HepG2 (cell line): ENCODE data around the gene CDKN1A. TPM values are rescaled to one million over a fixed set of nuclear protein-coding genes. Genes with fewer than 3 reads are reported as not detected.

ENCODE experiments used
- AKNA ChIP-seq: sonication (generic); formaldehyde crosslinking; IDR thresholded peaks from 2 replicates; pipeline ENCODE4 v1.4.0; 2020; ENCODE audit warnings: missing genetic modification reagents, borderline replicate concordance
- ARID2 ChIP-seq: sonication (generic); formaldehyde crosslinking; IDR thresholded peaks from 2 replicates; pipeline ENCODE4 v1.8.1; 2022; ENCODE audit warnings: mild to moderate bottlenecking, missing genetic modification reagents, borderline replicate concordance
- ATM ChIP-seq: fragments of 450-650 bp; IDR thresholded peaks from 2 replicates; pipeline ENCODE4 v1.7.1; 2017; ENCODE audit warnings: mild to moderate bottlenecking, borderline replicate concordance
- FOXK2 ChIP-seq: fragments of 450-650 bp; IDR thresholded peaks from 2 replicates; pipeline ENCODE4 v1.6.1; 2016
- HDAC6 ChIP-seq: fragments of 200-600 bp; sonication (generic); IDR thresholded peaks from 2 replicates; pipeline ENCODE4 v1.7.0; 2017; ENCODE audit warnings: mild to moderate bottlenecking, antibody characterized with exemption, low read length, low read depth
- HES4 ChIP-seq: sonication (generic); formaldehyde crosslinking; IDR thresholded peaks from 2 replicates; pipeline ENCODE4 v1.9.0; 2021; ENCODE audit warnings: mild to moderate bottlenecking, missing genetic modification reagents, borderline replicate concordance
- KLF11 ChIP-seq: IDR thresholded peaks from 2 replicates; pipeline ENCODE4 v1.6.1; 2016; ENCODE audit warnings: missing compliant biosample characterization
- LBX2 ChIP-seq: sonication (generic); formaldehyde crosslinking; IDR thresholded peaks from 2 replicates; pipeline ENCODE4 v1.5.0; 2020; ENCODE audit warnings: missing genetic modification reagents, mild to moderate bottlenecking, borderline replicate concordance
- MATR3 ChIP-seq: sonication (generic); formaldehyde crosslinking; IDR thresholded peaks from 2 replicates; pipeline ENCODE4 v1.4.0; 2020; ENCODE audit warnings: missing genetic modification reagents
- MYPOP ChIP-seq: sonication (generic); formaldehyde crosslinking; IDR thresholded peaks from 2 replicates; pipeline ENCODE4 v1.8.1; 2023; ENCODE audit warnings: mild to moderate bottlenecking, moderate library complexity, missing genetic modification reagents
- NFATC3 ChIP-seq: sonication (generic); formaldehyde crosslinking; IDR thresholded peaks from 2 replicates; pipeline ENCODE4 v1.5.1; 2020; ENCODE audit warnings: mild to moderate bottlenecking, missing genetic modification reagents
- NONO ChIP-seq, 2 experiments: fragments of 450-650 bp in 1 of 2; sonication (generic) in 1 of 2; formaldehyde crosslinking in 1 of 2; IDR thresholded peaks in 1 of 2; conservative IDR thresholded peaks in 1 of 2; 2 replicates each; pipeline versions ENCODE4 v1.6.1 to v1.8.0; 2017 to 2022; ENCODE audit warnings: mild to moderate bottlenecking in 1 of 2, missing genetic modification reagents in 1 of 2, moderate library complexity in 1 of 2
- RXRA ChIP-seq: sonication (generic); formaldehyde crosslinking; IDR thresholded peaks from 2 replicates; pipeline ENCODE4 v1.5.1; 2020; ENCODE audit warnings: missing genetic modification reagents
- U2AF2 ChIP-seq: fragments of 200-400 bp; formaldehyde crosslinking; IDR thresholded peaks from 2 replicates; pipeline ENCODE4 v1.6.1; 2017; ENCODE audit warnings: low read depth, mild to moderate bottlenecking, low read length
- ZNF17 ChIP-seq: sonication (generic); formaldehyde crosslinking; IDR thresholded peaks from 2 replicates; pipeline ENCODE4 v1.5.0; 2020; ENCODE audit warnings: mild to moderate bottlenecking, missing genetic modification reagents
- ZNF274 ChIP-seq: sonication (generic); formaldehyde crosslinking; IDR thresholded peaks from 2 replicates; pipeline ENCODE4 v1.5.1; 2020; ENCODE audit warnings: mild to moderate bottlenecking, missing genetic modification reagents
- ZNF30 ChIP-seq: sonication (generic); formaldehyde crosslinking; IDR thresholded peaks from 2 replicates; pipeline ENCODE4 v1.5.0; 2020; ENCODE audit warnings: mild to moderate bottlenecking, missing genetic modification reagents
- ZNF800 ChIP-seq: sonication (generic); formaldehyde crosslinking; IDR thresholded peaks from 2 replicates; pipeline ENCODE4 v1.4.0; 2020; ENCODE audit warnings: missing genetic modification reagents
- polyA plus RNA-seq, 8 experiments: library from polyadenylated mRNA; depleted of rRNA in 3 of 8; stranded (reverse) in 7 of 8; unstranded in 1 of 8; fragments of >200 nt; fragmentation: Illumina TruSeq in 4 of 8; extraction: Trizol in 4 of 8; gene quantifications; 2 replicates each; pipeline versions ENCODE4 v1.2.1 to v1.2.3, GENCODE V29; 2011 to 2016; ENCODE audit warnings: low read depth in 4 of 8, missing spikeins in 1 of 8, mixed read lengths in 1 of 8; ENCODE audit not compliant: insufficient read depth in 1 of 8
- total RNA-seq, 5 experiments: library from RNA; depleted of rRNA; stranded (reverse); fragments of >200 nt; fragmentation: Illumina TruSeq; extraction: Trizol; gene quantifications; 2 replicates each; pipeline ENCODE4 v1.2.3, GENCODE V29; 2016; ENCODE audit warnings: low read depth in 1 of 5

CDKN1A gene
- total and polyA plus RNA-seq, 2 of the 13 experiments (the other 11 are each of a cell fraction or from before 2014, with no cell fraction given) = 60.7 to 92.1 TPM

DNA sequence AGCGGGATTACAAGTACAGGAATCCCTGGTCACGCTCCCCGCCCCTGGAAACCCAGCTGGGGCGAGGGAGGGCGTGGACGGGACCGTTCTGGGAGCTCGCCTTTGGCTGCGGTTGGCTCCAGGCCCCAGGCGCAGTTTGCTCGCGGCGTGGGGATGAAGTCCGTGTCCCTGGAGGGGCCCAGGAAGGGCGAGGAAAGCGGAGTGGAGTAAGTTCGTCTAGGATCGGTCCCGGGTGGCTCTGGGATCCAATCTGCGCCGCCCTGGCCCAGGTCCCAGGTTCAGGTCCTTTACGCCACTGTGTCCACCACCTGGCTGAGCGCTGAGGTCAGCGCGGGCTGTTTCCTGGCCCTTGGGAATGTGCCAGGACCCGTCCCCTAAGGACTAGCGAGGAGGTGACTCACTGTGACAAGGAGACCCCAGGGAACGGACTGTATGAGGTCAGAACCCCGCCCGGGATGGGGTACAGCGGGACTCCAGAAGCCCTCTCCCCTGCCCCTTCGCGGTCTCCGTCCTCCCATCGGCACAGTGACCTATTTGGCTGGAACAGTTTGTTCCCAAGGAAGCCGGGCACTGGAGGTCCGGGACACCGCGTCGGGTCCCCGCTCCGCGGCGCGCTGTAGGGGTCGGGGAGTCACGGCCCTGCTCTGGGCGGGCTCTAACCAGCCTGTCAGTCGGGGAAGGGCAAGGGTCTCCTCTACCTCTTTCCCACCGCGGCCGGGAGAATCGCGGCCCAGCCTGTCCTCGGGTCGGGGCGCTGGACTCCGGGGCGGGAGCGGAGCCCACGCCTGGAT lies 724 bp downstream of the CDKN1A start (continued):
- TF ChIP-seq AKNA (CRISPR knock-in tag) (no peak), ZNF800 (CRISPR knock-in tag) (peak; percentile 64; the same call in 1 of the 2 replicates), ZNF30 (0 out of 2 replicates have a peak, but pooled peaks have one; percentile 53), HDAC6 (0 out of 2 replicates have a peak, but pooled peaks have one; percentile 16), ZNF274 (no peak; the same call in 1 of the 2 replicates), NFATC3 (CRISPR knock-in tag) (no peak), LBX2 (CRISPR knock-in tag) (no peak), KLF11 (CRISPR knock-in tag) (no peak), ARID2 (0 out of 2 replicates have a peak, but pooled peaks have one; percentile 25), HES4 (CRISPR knock-in tag) (peak; percentile 75; the same call in 1 of the 2 replicates), NONO (IDR thresholded peaks at IDR 0.05) (no peak), NONO (CRISPR knock-in tag; conservative IDR thresholded peaks at IDR 0.05) (peak; percentile 7; the same call in 1 of the 2 replicates), MATR3 (CRISPR knock-in tag) (no peak), U2AF2 (no peak), RXRA (0 out of 2 replicates have a peak, but pooled peaks have one; percentile 63), MYPOP (peak; percentile 30; the same call in 1 of the 2 replicates), ATM (no peak), FOXK2 (no peak), ZNF17 (CRISPR knock-in tag) (no peak)
